ENCODE measurements around the gene OR1N1.

GRCh38 chr9:122572456-122572855, 45.4 kb upstream of the OR1N1 start:
- TF ChIP-seq CTCF (IDR thresholded peaks at IDR 0.05) (no peak), EP300 (IDR thresholded peaks at IDR 0.05) (no peak), POLR2A (IDR thresholded peaks at IDR 0.05) (no peak)
